Measurements from ENCODE around the gene AMPH. TPM values are rescaled to one million over a fixed set of nuclear protein-coding genes. Genes with fewer than 3 reads are reported as not detected.

The AMPH gene
- total and polyA plus RNA-seq, 9 of the 15 experiments (the other 6 are each of a cell fraction or from before 2014, with no cell fraction given), result 0.03 to 0.35 TPM; not detected in 7

GRCh38 chr7:38368191-38368605 lies 263.0 kb downstream of the AMPH start (continued):
- TF ChIP-seq HNRNPUL1 (IDR thresholded peaks at IDR 0.05; ENCODE audit: low read length) (no peak), IRF1 (CRISPR knock-in tag; IDR thresholded peaks at IDR 0.05; ENCODE audit: borderline replicate concordance) (no peak), BRD9 (IDR thresholded peaks at IDR 0.05; ENCODE audit: low read depth, partially characterized antibody) (no peak), BACH1 (tag; IDR thresholded peaks at IDR 0.05) (no peak), CREB1 (IDR thresholded peaks at IDR 0.05) (no peak), CREB1 (CRISPR knock-in tag; IDR thresholded peaks at IDR 0.05) (no peak), CAMTA2 (CRISPR knock-in tag; conservative IDR thresholded peaks at IDR 0.05) (no peak), TRIM24 (IDR thresholded peaks at IDR 0.05) (no peak), ZBTB1 (CRISPR knock-in tag; IDR thresholded peaks at IDR 0.05; ENCODE audit: borderline replicate concordance, low read depth) (no peak), ZNF436 (CRISPR knock-in tag; IDR thresholded peaks at IDR 0.05) (no peak), RBM14 (IDR thresholded peaks at IDR 0.05; ENCODE audit: borderline replicate concordance, insufficient read depth, low read depth, low read length) (no peak), FIP1L1 (IDR thresholded peaks at IDR 0.05; ENCODE audit: low read depth, low read length, poor library complexity, severe bottlenecking) (no peak), MEF2A (IDR thresholded peaks at IDR 0.05; ENCODE audit: control insufficient read depth, low read depth, low read length) (no peak), KLF10 (CRISPR knock-in tag; IDR thresholded peaks at IDR 0.05) (no peak), CBX2 (IDR thresholded peaks at IDR 0.05; ENCODE audit: insufficient read depth, low read length, poor library complexity, severe bottlenecking) (no peak), BHLHE40 (IDR thresholded peaks at IDR 0.05; ENCODE audit: low read length) (no peak), EHMT2 (IDR thresholded peaks at IDR 0.05) (no peak), ZEB2 (IDR thresholded peaks at IDR 0.05) (no peak), BRD4 (IDR thresholded peaks at IDR 0.05) (no peak), PURB (CRISPR knock-in tag; IDR thresholded peaks at IDR 0.05; ENCODE audit: low read depth) (no peak), ZNF263 (CRISPR knock-in tag; IDR thresholded peaks at IDR 0.05; ENCODE audit: borderline replicate concordance) (peak; percentile 97), CBX3 (IDR thresholded peaks at IDR 0.05; ENCODE audit: borderline replicate concordance in 1 of 2, low read length in 2 of 2) (no peak), HLTF (IDR thresholded peaks at IDR 0.05) (no peak), PBX2 (CRISPR knock-in tag; IDR thresholded peaks at IDR 0.05; ENCODE audit: low read depth) (no peak), PBX2 (tag; conservative IDR thresholded peaks at IDR 0.05; ENCODE audit: low read depth) (no peak), NR4A1 (CRISPR knock-in tag; IDR thresholded peaks at IDR 0.05) (no peak), NR4A1 (tag; IDR thresholded peaks at IDR 0.05) (no peak), ZNF584 (CRISPR knock-in tag; IDR thresholded peaks at IDR 0.05; ENCODE audit: low read depth) (no peak), NUFIP1 (IDR thresholded peaks at IDR 0.05; ENCODE audit: partially characterized antibody) (no peak), SIRT6 (IDR thresholded peaks at IDR 0.05; ENCODE audit: low read depth, low read length) (no peak), ZNF143 (CRISPR knock-in tag; IDR thresholded peaks at IDR 0.05) (0 out of 2 replicates have a peak, but pooled peaks have one; percentile 19)

Data from K562 (cell line).